Peyer's patch (tissue), 4 donors: Measurements from ENCODE around the gene TRUB2. TPM values are rescaled to one million over a fixed set of nuclear protein-coding genes. Genes with fewer than 3 reads are reported as not detected.
A peak's percentile ranks its signal among the peaks of the same experiment; 100 is the strongest.

ENCODE experiments used
- DNase-seq, 3 donors: peaks; one replicate each; pipeline ENCODE4 v3.0.0-alpha.2; 2017 to 2019
- H3K27ac ChIP-seq, 4 donors: fragments of 200-600 bp; sonication (generic); one replicate each; pipeline ENCODE4 v1.5.1; 2016 to 2019
- H3K27me3 ChIP-seq, 2 donors: fragments of 200-600 bp; sonication (generic); one replicate each; pipeline ENCODE4 v1.5.1; 2019
- H3K36me3 ChIP-seq, 3 donors: fragments of 200-600 bp; sonication (generic); one replicate each; pipeline ENCODE4 v1.5.1; 2016 to 2019
- H3K4me1 ChIP-seq, 4 donors: fragments of 200-600 bp; sonication (generic); one replicate each; pipeline ENCODE4 v1.5.1; 2016 to 2019
- H3K4me3 ChIP-seq, 4 donors: fragments of 200-600 bp; sonication (generic); 1 replicate in 3 of 4; 2 replicates in 1 of 4; pipeline ENCODE4 v1.5.1; 2016 to 2019; ENCODE audit warnings: mild to moderate bottlenecking in 1 of 4
- H3K9me3 ChIP-seq, 4 donors: fragments of 200-600 bp; sonication (generic); one replicate each; pipeline ENCODE4 v1.5.1; 2016 to 2019; ENCODE audit warnings: mild to moderate bottlenecking in 1 of 4
- CTCF ChIP-seq, 6 experiments: fragments of 450-650 bp in 4 of 6; fragments of 200-600 bp in 2 of 6; sonication (generic) in 1 of 6; IDR thresholded peaks; one replicate each; pipeline ENCODE4 v1.5.1; 2017 to 2019; ENCODE audit warnings: antibody characterized with exemption in 6 of 6, mild to moderate bottlenecking in 3 of 6, moderate library complexity in 1 of 6
- POLR2A ChIP-seq, 2 donors: fragments of 450-650 bp; IDR thresholded peaks; one replicate each; pipeline ENCODE4 v1.5.1; 2017; ENCODE audit warnings: antibody characterized with exemption in 2 of 2, mild to moderate bottlenecking in 2 of 2, moderate library complexity in 2 of 2
- total RNA-seq, 4 donors: library from RNA; depleted of rRNA; stranded (reverse); fragments of >200 nt; gene quantifications; one replicate each; pipeline ENCODE4 v1.1.0, GENCODE V29; 2016

TRUB2 gene
- total RNA-seq, 4 donors from 2014 or later, result 11.7 to 42.9 (median 17.4) TPM

DNA sequence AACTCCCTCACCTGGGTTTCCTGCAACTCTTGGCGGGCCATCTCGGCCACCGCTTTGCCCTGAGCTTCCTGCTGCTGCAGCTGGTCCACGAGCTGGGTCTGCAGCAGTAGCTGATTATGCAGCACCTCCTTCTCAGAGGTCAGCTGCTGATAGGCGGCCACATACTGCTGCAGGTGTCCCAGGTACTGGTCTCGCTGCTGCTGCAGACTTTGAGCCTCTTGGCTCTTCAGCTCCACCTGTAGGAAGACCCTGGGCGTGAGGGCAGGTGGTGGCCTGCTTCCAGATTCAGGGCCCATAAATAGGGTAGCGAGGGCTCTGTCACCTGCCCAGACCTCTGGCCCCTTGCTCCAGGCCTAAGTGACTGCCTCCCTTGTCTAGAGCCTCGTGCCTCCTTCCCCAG is 63.1 kb downstream of the TRUB2 start:
- TF ChIP-seq POLR2A (IDR thresholded peaks at IDR 0.05) (no peak), CTCF (IDR thresholded peaks at IDR 0.05) (peak in 2 of 6 experiments; percentile 18 to 20)
- Histone ChIP-seq H3K27ac (no peak overlapping the region), H3K4me3 (no peak overlapping the region), H3K4me1 (no peaks in the 10 kb centered on the region), H3K9me3 (no peaks in the 10 kb centered on the region), H3K36me3 (peaks cover 0 to 82% (median 0%) of the 10 kb centered on the region in 3 donors), H3K27me3 (no peaks in the 10 kb centered on the region)
- DNase-seq, result no peak

GRCh38 chr9:128258326-128258725 is 63.9 kb downstream of the TRUB2 start:
- TF ChIP-seq POLR2A (IDR thresholded peaks at IDR 0.05), result no peak
- TF ChIP-seq CTCF (IDR thresholded peaks at IDR 0.05), result no peak
- no peak for DNase-seq
- Histone ChIP-seq H3K27me3 (no peaks in the 10 kb centered on the region), H3K4me3 (no peak overlapping the region), H3K27ac (no peak overlapping the region), H3K4me1 (no peaks in the 10 kb centered on the region), H3K9me3 (no peaks in the 10 kb centered on the region), H3K36me3 (peaks cover 0 to 73% (median 0%) of the 10 kb centered on the region in 3 donors)

- Histone ChIP-seq H3K27me3 (no peaks in the 10 kb centered on the region), H3K36me3 (peaks cover 0 to 69% (median 0%) of the 10 kb centered on the region in 3 donors), H3K4me1 (no peaks in the 10 kb centered on the region), H3K27ac (no peak overlapping the region), H3K4me3 (no peak overlapping the region), H3K9me3 (no peaks in the 10 kb centered on the region)
- no peak for TF ChIP-seq CTCF (IDR thresholded peaks at IDR 0.05)
- no peak for TF ChIP-seq POLR2A (IDR thresholded peaks at IDR 0.05)
- no peak for DNase-seq
Measured at GRCh38 chr9:128257907-128258306, 64.3 kb downstream of the TRUB2 start.

DNA sequence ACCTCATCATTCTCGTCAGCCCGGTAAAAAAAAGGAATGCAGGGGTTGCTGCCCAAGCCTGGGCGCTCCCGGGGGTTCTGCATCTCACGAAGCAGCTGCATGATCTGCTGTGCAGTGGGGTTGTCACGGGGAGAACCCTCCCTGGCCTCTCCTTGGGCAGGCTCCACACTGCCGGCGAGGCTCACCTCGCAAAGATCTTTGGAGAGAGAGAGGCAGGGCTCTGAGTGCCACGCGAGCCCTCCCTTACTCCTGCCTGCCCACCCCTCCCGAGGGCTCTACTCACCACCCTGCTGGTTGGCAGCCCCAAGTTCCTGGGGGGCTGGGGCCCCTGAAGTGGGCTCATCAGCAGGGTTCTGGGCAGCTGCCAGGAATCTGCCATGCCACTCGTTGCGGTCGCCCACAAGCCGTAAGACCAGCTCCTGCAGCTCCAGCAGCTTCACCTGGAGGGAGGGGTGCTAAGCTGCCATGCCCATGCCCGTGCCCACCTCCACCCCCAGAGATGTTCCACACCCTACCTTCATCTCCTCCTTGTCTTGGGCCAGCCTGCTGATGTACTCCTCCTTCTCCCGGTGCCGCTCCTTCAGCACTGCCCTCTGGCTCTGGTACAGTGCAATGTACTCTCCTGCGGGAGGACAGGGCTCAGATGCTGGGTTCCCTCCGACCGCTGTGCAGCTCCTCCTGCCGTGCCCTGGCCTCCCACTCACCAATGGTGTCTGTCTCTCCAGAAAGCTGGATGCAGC is 65.0 kb downstream of the TRUB2 start:
- Histone ChIP-seq H3K27me3 (no peaks in the 10 kb centered on the region), H3K9me3 (no peaks in the 10 kb centered on the region), H3K27ac (no peak overlapping the region), H3K4me3 (no peak overlapping the region), H3K36me3 (peaks cover 0 to 63% (median 0%) of the 10 kb centered on the region in 3 donors), H3K4me1 (no peaks in the 10 kb centered on the region)
- no peak for DNase-seq
- TF ChIP-seq POLR2A (IDR thresholded peaks at IDR 0.05) (no peak), CTCF (IDR thresholded peaks at IDR 0.05) (no peak)

Other genes with a start within 250 kb of the TRUB2 start
- gene PTGES2, start 194.7 kb downstream of the TRUB2 start, total RNA-seq, result 100 to 1,000 TPM; 123 to 193 (median 168) TPM
- 100 to 1,000 TPM in 1 of 4 donors, 10 to 100 TPM in 2, 1 to 10 TPM in 1; 1.9 to 191 (median 37.1) TPM for gene LCN2, start 173.0 kb downstream of the TRUB2 start, total RNA-seq
- 10 to 100 TPM; 38.8 to 93.7 (median 70.2) TPM for gene BBLN, start 162.2 kb downstream of the TRUB2 start, total RNA-seq
- 100 to 1,000 TPM in 2 of 4 donors, 10 to 100 TPM in 2; 52.2 to 144 (median 95.3) TPM for gene CIZ1, start 130.9 kb downstream of the TRUB2 start, total RNA-seq
- 10 to 100 TPM; 14.5 to 85.8 (median 54.4) TPM for gene DNM1, start 119.1 kb downstream of the TRUB2 start, total RNA-seq
- 10 to 100 TPM; 45.7 to 96.7 (median 92.5) TPM for gene GOLGA2, start 46.4 kb downstream of the TRUB2 start, total RNA-seq
- gene SWI5, start 46.2 kb downstream of the TRUB2 start, total RNA-seq, result 10 to 100 TPM; 18.3 to 27.2 (median 23.5) TPM
- 100 to 1,000 TPM in 3 of 4 donors, 10 to 100 TPM in 1; 65.2 to 191 (median 132) TPM for gene COQ4, start 392 bp upstream of the TRUB2 start, total RNA-seq
- 100 to 1,000 TPM in 3 of 4 donors, 10 to 100 TPM in 1; 28.1 to 312 (median 149) TPM for gene SLC27A4, start 18.1 kb upstream of the TRUB2 start, total RNA-seq
- gene URM1, start 48.9 kb upstream of the TRUB2 start, total RNA-seq, result 10 to 100 TPM; 24.9 to 47.7 (median 42.4) TPM
- gene CERCAM, start 98.4 kb upstream of the TRUB2 start, total RNA-seq, result 10 to 100 TPM in 1 of 4 donors, 1 to 10 TPM in 3; 3.3 to 16.5 (median 5.9) TPM
- gene ODF2, start 133.6 kb upstream of the TRUB2 start, total RNA-seq, result 10 to 100 TPM in 3 of 4 donors, 1 to 10 TPM in 1; 8.4 to 83.3 (median 25.7) TPM
- 10 to 100 TPM; 27.0 to 55.3 (median 28.3) TPM for gene GLE1, start 182.3 kb upstream of the TRUB2 start, total RNA-seq
- gene SPTAN1, start 230.1 kb upstream of the TRUB2 start, total RNA-seq, result 100 to 1,000 TPM; 251 to 586 (median 269) TPM